Activated CD4-positive, CD25-positive, alpha-beta regulatory T cell treated with anti-CD3 and anti-CD28 coated beads, Interleukin-2, amount 50 U/mL, for 16 hours (primary cell): ENCODE results near the gene ROCK1.

Experiments used
- DNase-seq: peaks from one replicate; pipeline ENCODE4 v3.0.0-alpha.2; 2020; ENCODE audit warnings: low read depth, low spot score

ROCK1 gene

GRCh38 chr18:21109936-21110712 lies 1.5 kb downstream of the ROCK1 start:
- no peak for DNase-seq

GRCh38 chr18:21105936-21106335 lies 5.7 kb downstream of the ROCK1 start:
- no peak for DNase-seq

GRCh38 chr18:21101172-21101571 lies 10.4 kb downstream of the ROCK1 start:
- no peak for DNase-seq

GRCh38 chr18:21100678-21101077 lies 10.9 kb downstream of the ROCK1 start:
- DNase-seq: no peak

GRCh38 chr18:21100146-21100545 lies 11.5 kb downstream of the ROCK1 start:
- no peak for DNase-seq

GRCh38 chr18:21099442-21099841 lies 12.2 kb downstream of the ROCK1 start:
- no peak for DNase-seq

GRCh38 chr18:21096760-21097159 lies 14.9 kb downstream of the ROCK1 start:
- DNase-seq: no peak

GRCh38 chr18:21093133-21093532 lies 18.5 kb downstream of the ROCK1 start:
- no peak for DNase-seq

- no peak for DNase-seq
Measured at GRCh38 chr18:21090680-21091079, 20.9 kb downstream of the ROCK1 start.

- no peak for DNase-seq
Measured at GRCh38 chr18:21085579-21086166, 25.9 kb downstream of the ROCK1 start.

GRCh38 chr18:21084511-21085078 lies 27.0 kb downstream of the ROCK1 start:
- no peak for DNase-seq

GRCh38 chr18:21083017-21083416 lies 28.6 kb downstream of the ROCK1 start:
- no peak for DNase-seq

- no peak for DNase-seq
Measured at GRCh38 chr18:21081426-21081825, 30.2 kb downstream of the ROCK1 start.

- no peak for DNase-seq
Measured at GRCh38 chr18:21080576-21080975, 31.0 kb downstream of the ROCK1 start.

- DNase-seq: no peak
Measured at GRCh38 chr18:21074336-21075323, 37.0 kb downstream of the ROCK1 start.

GRCh38 chr18:21073180-21073579 lies 38.4 kb downstream of the ROCK1 start:
- DNase-seq: no peak

- DNase-seq: no peak
Measured at GRCh38 chr18:21071071-21071470, 40.5 kb downstream of the ROCK1 start.

- DNase-seq: no peak
Measured at GRCh38 chr18:21069468-21069867, 42.1 kb downstream of the ROCK1 start.

GRCh38 chr18:21064347-21064746 lies 47.3 kb downstream of the ROCK1 start:
- DNase-seq: no peak

GRCh38 chr18:21063011-21063410 lies 48.6 kb downstream of the ROCK1 start:
- no peak for DNase-seq

- no peak for DNase-seq
Measured at GRCh38 chr18:21057112-21057511, 54.5 kb downstream of the ROCK1 start.

- DNase-seq: no peak
Measured at GRCh38 chr18:21056545-21056944, 55.1 kb downstream of the ROCK1 start.
